Measurements from ENCODE around the gene IL20RA.

GRCh38 chr6:137008204-137008603, 36.6 kb downstream of the IL20RA start:
- TF ChIP-seq, protein P1, sequence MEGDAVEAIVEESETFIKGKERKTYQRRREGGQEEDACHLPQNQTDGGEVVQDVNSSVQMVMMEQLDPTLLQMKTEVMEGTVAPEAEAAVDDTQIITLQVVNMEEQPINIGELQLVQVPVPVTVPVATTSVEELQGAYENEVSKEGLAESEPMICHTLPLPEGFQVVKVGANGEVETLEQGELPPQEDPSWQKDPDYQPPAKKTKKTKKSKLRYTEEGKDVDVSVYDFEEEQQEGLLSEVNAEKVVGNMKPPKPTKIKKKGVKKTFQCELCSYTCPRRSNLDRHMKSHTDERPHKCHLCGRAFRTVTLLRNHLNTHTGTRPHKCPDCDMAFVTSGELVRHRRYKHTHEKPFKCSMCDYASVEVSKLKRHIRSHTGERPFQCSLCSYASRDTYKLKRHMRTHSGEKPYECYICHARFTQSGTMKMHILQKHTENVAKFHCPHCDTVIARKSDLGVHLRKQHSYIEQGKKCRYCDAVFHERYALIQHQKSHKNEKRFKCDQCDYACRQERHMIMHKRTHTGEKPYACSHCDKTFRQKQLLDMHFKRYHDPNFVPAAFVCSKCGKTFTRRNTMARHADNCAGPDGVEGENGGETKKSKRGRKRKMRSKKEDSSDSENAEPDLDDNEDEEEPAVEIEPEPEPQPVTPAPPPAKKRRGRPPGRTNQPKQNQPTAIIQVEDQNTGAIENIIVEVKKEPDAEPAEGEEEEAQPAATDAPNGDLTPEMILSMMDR (IDR thresholded peaks at IDR 0.05; ENCODE audit: low read depth, low read length, missing input control) = no peak
- TF ChIP-seq TAF1 (conservative IDR thresholded peaks at IDR 0.05) = no peak
- TF ChIP-seq JUND (IDR thresholded peaks at IDR 0.05) = no peak
- TF ChIP-seq, protein P2, sequence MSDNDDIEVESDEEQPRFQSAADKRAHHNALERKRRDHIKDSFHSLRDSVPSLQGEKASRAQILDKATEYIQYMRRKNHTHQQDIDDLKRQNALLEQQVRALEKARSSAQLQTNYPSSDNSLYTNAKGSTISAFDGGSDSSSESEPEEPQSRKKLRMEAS (IDR thresholded peaks at IDR 0.05) = no peak
- TF ChIP-seq RAD21 (IDR thresholded peaks at IDR 0.05) = no peak
- no peak for TF ChIP-seq GABPA (IDR thresholded peaks at IDR 0.05 in 1 of 2, conservative IDR thresholded peaks at IDR 0.05 in 1 of 2)
- no peak for TF ChIP-seq EGR1 (IDR thresholded peaks at IDR 0.05; ENCODE audit: low read depth in 2 of 2)
- no peak for TF ChIP-seq YY1 (IDR thresholded peaks at IDR 0.05)
- no peak for TF ChIP-seq HNF4G (IDR thresholded peaks at IDR 0.05)
- no peak for TF ChIP-seq SP1 (IDR thresholded peaks at IDR 0.05)
- TF ChIP-seq ATF3 (IDR thresholded peaks at IDR 0.05) = no peak
- TF ChIP-seq REST (IDR thresholded peaks at IDR 0.05) = no peak
- TF ChIP-seq RXRA (IDR thresholded peaks at IDR 0.05) = no peak

All from liver (tissue), 3 donors.